Measurements from ENCODE around the gene RALBP1.

DNA sequence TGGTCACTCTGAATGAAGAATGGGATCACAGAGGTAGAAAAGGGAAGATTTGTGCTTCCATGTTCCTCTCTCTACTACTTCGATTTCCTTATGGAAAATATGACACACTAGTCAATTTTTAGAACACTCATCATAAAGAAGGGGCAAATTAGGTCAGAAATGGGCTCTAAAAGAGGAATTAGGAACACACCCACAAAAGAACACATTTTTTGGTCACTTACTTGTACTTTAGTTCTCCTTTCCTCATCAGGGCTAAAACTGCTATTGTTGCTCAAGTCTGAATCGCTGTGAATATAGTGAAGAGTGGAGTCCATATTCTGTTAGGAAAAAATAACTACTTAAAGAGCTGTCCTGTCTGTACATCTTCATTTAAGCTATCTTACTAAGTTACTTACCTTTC lies 86.4 kb downstream of the RALBP1 start:
- TF ChIP-seq GATAD2A (IDR thresholded peaks at IDR 0.05) (no peak), ZBTB26 (CRISPR knock-in tag; IDR thresholded peaks at IDR 0.05) (no peak), DMBX1 (CRISPR knock-in tag; IDR thresholded peaks at IDR 0.05; ENCODE audit: borderline replicate concordance) (no peak)

All from K562 (cell line).